B cell (primary cell): ENCODE measurements around the gene SGSH. TPM values are rescaled to one million over a fixed set of nuclear protein-coding genes. Genes with fewer than 3 reads are reported as not detected.

ENCODE experiments used
- ATAC-seq: fragments of 200-7000 bp; cut with Tn5 transposase; one replicate; pipeline ENCODE4 v1.10.0; 2021; ENCODE audit warnings: low read depth, mild to moderate bottlenecking, moderate number of reproducible peaks, moderate library complexity
- CTCF ChIA-PET: fragments of 350-600 bp; sonication (Branson Sonifier 250); formaldehyde crosslinking; loops from one replicate; lab custom pipeline; 2021; ENCODE audit warnings: antibody characterized with exemption, inconsistent platforms; lab: Charles Lee
- POLR2A ChIA-PET: fragments of 350-600 bp; sonication (Branson Sonifier 250); formaldehyde crosslinking; loops from one replicate; lab custom pipeline; 2021; ENCODE audit warnings: antibody characterized with exemption; lab: Charles Lee
- DNase-seq: peaks from one replicate; pipeline ENCODE4 v3.0.0; 2013
- H2AFZ ChIP-seq: 2 replicates; pipeline ENCODE4 v1.6.1; 2012; ENCODE audit warnings: mild to moderate bottlenecking, low read depth, low read length; ENCODE audit not compliant: insufficient read depth, poor library complexity, severe bottlenecking
- H3K27ac ChIP-seq, 2 donors: 1 replicate in 1 of 2; 2 replicates in 1 of 2; pipeline ENCODE4 v1.5.1; 2012 to 2013; ENCODE audit warnings: low read length in 2 of 2, mild to moderate bottlenecking in 2 of 2, moderate library complexity in 1 of 2
- H3K27me3 ChIP-seq, 4 experiments: fragments of 200-600 bp in 1 of 4; sonication (generic) in 1 of 4; replicated peaks in 1 of 4; 1 replicate in 2 of 4; 2 replicates in 2 of 4; pipeline versions ENCODE4 v1.6.1 to v1.7.0; 2013 to 2016; ENCODE audit warnings: low read length in 3 of 4, mild to moderate bottlenecking in 2 of 4, mixed read lengths in 1 of 4, moderate library complexity in 1 of 4; ENCODE audit not compliant: insufficient read depth in 4 of 4, control insufficient read depth in 3 of 4; ENCODE audit errors: control extremely low read depth in 1 of 4
- H3K36me3 ChIP-seq, 2 experiments: replicated peaks in 1 of 2; 1 replicate in 1 of 2; 2 replicates in 1 of 2; pipeline versions ENCODE4 v1.6.1 to v1.7.1; 2013; ENCODE audit warnings: low read length in 1 of 2; ENCODE audit not compliant: insufficient read depth in 2 of 2, control insufficient read depth in 1 of 2; ENCODE audit errors: control extremely low read depth in 1 of 2, extremely low read depth in 1 of 2
- H3K4me1 ChIP-seq, 2 donors: fragments of 200-600 bp in 1 of 2; sonication (generic) in 1 of 2; 1 replicate in 1 of 2; 2 replicates in 1 of 2; pipeline versions ENCODE4 v1.5.1 to v1.6.1; 2013 to 2017; ENCODE audit warnings: low read length in 2 of 2; ENCODE audit not compliant: control insufficient read depth in 2 of 2, insufficient read depth in 2 of 2
- H3K4me2 ChIP-seq: replicated peaks from 2 replicates; pipeline ENCODE3; 2012; ENCODE audit warnings: mild to moderate bottlenecking, low read depth, low read length; ENCODE audit not compliant: poor library complexity, severe bottlenecking
- H3K4me3 ChIP-seq, 5 experiments: fragments of 200-600 bp in 1 of 5; sonication (generic) in 1 of 5; 1 replicate in 3 of 5; 2 replicates in 2 of 5; pipeline versions ENCODE4 v1.5.1 to v1.7.0; 2011 to 2016; ENCODE audit warnings: low read length in 4 of 5, mild to moderate bottlenecking in 4 of 5, low read depth in 2 of 5, control low read depth in 1 of 5, moderate library complexity in 1 of 5; ENCODE audit not compliant: insufficient read depth in 1 of 5; ENCODE audit errors: control extremely low read depth in 1 of 5, extremely low read depth in 1 of 5
- H3K79me2 ChIP-seq: fragments of 200-600 bp; sonication (generic); one replicate; pipeline ENCODE4 v1.6.0; 2016; ENCODE audit warnings: low read length; ENCODE audit not compliant: control insufficient read depth, insufficient read depth
- H3K9ac ChIP-seq: fragments of 200-600 bp; sonication (generic); 2 replicates; pipeline ENCODE4 v1.6.1; 2017; ENCODE audit warnings: mild to moderate bottlenecking, low read length, moderate library complexity
- H3K9me3 ChIP-seq, 3 donors: one replicate each; pipeline versions ENCODE4 v1.6.1 to v1.7.1; 2013; ENCODE audit warnings: low read length in 2 of 3; ENCODE audit not compliant: control insufficient read depth in 2 of 3, insufficient read depth in 1 of 3; ENCODE audit errors: control extremely low read depth in 1 of 3
- H4K20me1 ChIP-seq: 2 replicates; pipeline ENCODE4 v1.6.0; 2012; ENCODE audit warnings: mild to moderate bottlenecking, low read length; ENCODE audit not compliant: insufficient read depth, control insufficient read depth, poor library complexity, severe bottlenecking
- H3K27ac Mint-ChIP-seq: one replicate; pipeline ENCODE4 v1.8.0; 2021; ENCODE audit warnings: mixed read lengths
- H3K27me3 Mint-ChIP-seq: one replicate; pipeline ENCODE4 v1.8.0; 2021; ENCODE audit warnings: mixed read lengths
- H3K4me1 Mint-ChIP-seq: one replicate; pipeline ENCODE4 v1.8.0; 2021; ENCODE audit warnings: mixed read lengths
- H3K4me3 Mint-ChIP-seq: one replicate; pipeline ENCODE4 v1.8.0; 2021; ENCODE audit warnings: mixed read lengths
- H3K9me3 Mint-ChIP-seq: one replicate; pipeline ENCODE4 v1.8.0; 2022; ENCODE audit warnings: mixed read lengths; ENCODE audit not compliant: insufficient read depth
- CTCF ChIP-seq: fragments of 200-600 bp; IDR thresholded peaks from one replicate; pipeline ENCODE4 v1.8.0; 2022; ENCODE audit warnings: antibody characterized with exemption, mild to moderate bottlenecking
- EZH2 ChIP-seq: IDR thresholded peaks from 2 replicates; pipeline ENCODE4 v1.6.1; 2012; ENCODE audit warnings: borderline replicate concordance, low read depth, mild to moderate bottlenecking, moderate library complexity, low read length; ENCODE audit not compliant: insufficient read depth, poor library complexity, severe bottlenecking
- WGBS: methylation state at CpG from one replicate; pipeline ENCODE4 v1.1.5; 2013; ENCODE audit warnings: missing lambda C conversion rate; ENCODE audit not compliant: insufficient coverage; 5-methylcytosine and 5-hydroxymethylcytosine counted together
- intact Hi-C: fragments of 100-400 bp; cut with micrococcal nuclease; formaldehyde crosslinking; loops from one replicate; pipeline ENCODE4 v1.10.0; 2022
- polyA plus RNA-seq: library from polyadenylated mRNA; depleted of rRNA; stranded (reverse); fragments of >200 nt; gene quantifications from 2 replicates; pipeline ENCODE4 v1.2.3, GENCODE V29; 2012
- total RNA-seq, 2 donors: library from RNA; stranded (reverse); fragments of 120-200 nt in 1 of 2; gene quantifications; 1 replicate in 1 of 2; 2 replicates in 1 of 2; pipeline versions ENCODE4 v1.2.3 to v1.2.4, GENCODE V29; 2013 to 2022

The SGSH gene
- total and polyA plus RNA-seq, 2 donors (not counting 1 experiment from before 2014, with no cell fraction given) = 44.5 to 83.7 TPM

GRCh38 chr17:80262775-80263244, 42.7 kb upstream of the SGSH start:
- WGBS = 83% methylated on average over 4 of the region's 8 CpGs
- peak overlapping the region; percentile 97 for H3K27ac Mint-ChIP-seq
- Histone ChIP-seq H3K9ac (peak overlapping the region; percentile 77), H3K27ac (peak overlapping the region; percentile 86 to 90), H4K20me1 (peaks cover 47% of the 10 kb centered on the region), H2AFZ (no peak overlapping the region), H3K4me2 (peak overlapping the region; percentile 92), H3K36me3 (peaks cover 2 to 16% of the 10 kb centered on the region in 2 experiments), H3K9me3 (no peaks in the 10 kb centered on the region), H3K79me2 (peaks cover 57% of the 10 kb centered on the region), H3K27me3 (no peaks in the 10 kb centered on the region), H3K4me3 (peak overlapping the region in 4 of 5 experiments; percentile 71 to 99 (median 90)), H3K4me1 (peaks cover 35 to 57% of the 10 kb centered on the region in 2 donors)
- H3K4me3 Mint-ChIP-seq = peak overlapping the region; percentile 97
- DNase-seq (no peak), ATAC-seq (no peak)
- ChIA-PET CTCF (interaction anchor here (0.6 to 1.7 kb wide), 4 partner anchors 11 to 161 kb away, joined by 3 to 4 read pairs (median 4); partner anchors contain the start of gene GAA), POLR2A (interaction anchor here (0.7 kb wide), 1 partner anchor 531 kb away, joined by 4 read pairs; no protein-coding TSS in a partner anchor)
- peaks cover 63% of the 10 kb centered on the region for H3K4me1 Mint-ChIP-seq
- no peaks in the 10 kb centered on the region for H3K9me3 Mint-ChIP-seq
- TF ChIP-seq CTCF (no peak), EZH2 (no peak)
- intact Hi-C loops = loop anchor here (1.0 to 5.0 kb wide), 6 partner anchors 9 to 1254 kb away; partner anchors contain the start of genes CCDC40, CEP131, GAA and TBC1D16
- H3K27me3 Mint-ChIP-seq = no peaks in the 10 kb centered on the region

GRCh38 chr17:80262291-80262690, 42.2 kb upstream of the SGSH start:
- Histone ChIP-seq H3K4me3 (no peak overlapping the region), H3K9ac (peak overlapping the region; percentile 88), H4K20me1 (peaks cover 42% of the 10 kb centered on the region), H3K36me3 (peaks cover 2 to 10% of the 10 kb centered on the region in 2 experiments), H3K79me2 (peaks cover 51% of the 10 kb centered on the region), H3K4me1 (peaks cover 35 to 57% of the 10 kb centered on the region in 2 donors), H3K4me2 (peak overlapping the region; percentile 92), H3K9me3 (no peaks in the 10 kb centered on the region), H3K27me3 (no peaks in the 10 kb centered on the region), H3K27ac (peak overlapping the region; percentile 86 to 90), H2AFZ (no peak overlapping the region)
- intact Hi-C loops = loop anchor here (2.0 to 5.0 kb wide), 4 partner anchors 161 to 1255 kb away; partner anchors contain the start of genes CCDC40, CEP131, GAA and TBC1D16
- H3K27ac Mint-ChIP-seq = peak overlapping the region; percentile 97
- POLR2A ChIA-PET = no interaction called here
- TF ChIP-seq EZH2 = no peak
- no peaks in the 10 kb centered on the region for H3K9me3 Mint-ChIP-seq
- CTCF ChIA-PET = interaction anchor here (0.6 to 1.2 kb wide), 2 partner anchors 10 to 264 kb away, joined by 3 to 4 read pairs; no protein-coding TSS in a partner anchor
- WGBS = 71% methylated on average over 3 of the region's 3 CpGs
- H3K27me3 Mint-ChIP-seq = no peaks in the 10 kb centered on the region
- ATAC-seq = no peak
- DNase-seq = no peak
- peak overlapping the region; percentile 97 for H3K4me3 Mint-ChIP-seq
- H3K4me1 Mint-ChIP-seq = peaks cover 60% of the 10 kb centered on the region
